Endothelial cell of umbilical vein (primary cell): ENCODE data around the gene TSNAX. TPM values are rescaled to one million over a fixed set of nuclear protein-coding genes. Genes with fewer than 3 reads are reported as not detected.
A peak's percentile ranks its signal among the peaks of the same experiment; 100 is the strongest.

ENCODE experiments used
- BruUV-seq: library from RNA; stranded (reverse); fragments of 400-500 nt; replicated peaks from 2 replicates; lab custom pipeline; 2021; lab: Mats Ljungman, UMichigan
- CTCF ChIA-PET: fragments of 300-600, 350-600 bp; sonication (Branson Sonifier 250); formaldehyde crosslinking; loops from one replicate; lab custom pipeline; 2021; ENCODE audit warnings: antibody characterized with exemption, inconsistent platforms; lab: Charles Lee
- POLR2A ChIA-PET: fragments of 300-600, 350-600 bp; sonication (Branson Sonifier 250); formaldehyde crosslinking; loops from one replicate; lab custom pipeline; 2021; ENCODE audit warnings: antibody characterized with exemption, inconsistent platforms; lab: Charles Lee
- DNase-seq: peaks from one replicate; pipeline ENCODE4 v3.0.0-alpha.2; 2011; ENCODE audit warnings: low read depth, low spot score
- FAIRE-seq: peaks from 2 replicates; lab custom pipeline; 2011; peaks lifted over from hg19 to GRCh38; lab: Jason Lieb, UNC
- H2AFZ ChIP-seq: 2 replicates; pipeline ENCODE4 v1.6.0; 2012; ENCODE audit warnings: low read depth, low read length, control low read depth, inconsistent platforms
- H3K27ac ChIP-seq: 2 replicates; pipeline ENCODE4 v1.5.1; 2011; ENCODE audit warnings: low read depth, mild to moderate bottlenecking, control low read depth, low read length, moderate library complexity; ENCODE audit not compliant: insufficient read depth
- H3K27me3 ChIP-seq, 2 experiments: 2 replicates each; pipeline versions ENCODE4 v1.6.0 to v1.6.1; 2011; ENCODE audit warnings: low read length in 2 of 2, mixed read lengths in 1 of 2; ENCODE audit not compliant: control insufficient read depth in 2 of 2, insufficient read depth in 2 of 2
- H3K36me3 ChIP-seq, 2 experiments: 2 replicates in 1 of 2; 3 replicates in 1 of 2; pipeline ENCODE4 v1.5.1; 2011; ENCODE audit warnings: low read length in 2 of 2, mild to moderate bottlenecking in 1 of 2, moderate library complexity in 1 of 2; ENCODE audit not compliant: control insufficient read depth in 2 of 2, insufficient read depth in 2 of 2; ENCODE audit errors: extremely low read depth in 1 of 2
- H3K4me1 ChIP-seq: 3 replicates; pipeline ENCODE4 v1.5.1; 2011; ENCODE audit warnings: mild to moderate bottlenecking, low read length; ENCODE audit not compliant: control insufficient read depth, insufficient read depth; ENCODE audit errors: extremely low read depth
- H3K4me2 ChIP-seq: 2 replicates; pipeline ENCODE4 v1.6.1; 2011; ENCODE audit warnings: low read length, control low read depth, mixed read lengths; ENCODE audit not compliant: insufficient read depth
- H3K4me3 ChIP-seq, 3 experiments: fragments of 200-600 bp in 1 of 3; sonication (generic), shearing (Covaris generic) in 1 of 3; replicated peaks in 1 of 3; 2 replicates each; pipeline ENCODE4 v1.5.1; 2011 to 2016; ENCODE audit warnings: control low read depth in 3 of 3, low read length in 3 of 3, mild to moderate bottlenecking in 2 of 3, inconsistent platforms in 1 of 3, low read depth in 1 of 3, moderate library complexity in 1 of 3; ENCODE audit not compliant: insufficient read depth in 1 of 3
- H3K79me2 ChIP-seq: 2 replicates; pipeline ENCODE4 v1.6.0; 2012; ENCODE audit warnings: low read length, inconsistent platforms; ENCODE audit not compliant: control insufficient read depth, insufficient read depth
- H3K9ac ChIP-seq: replicated peaks from 2 replicates; pipeline ENCODE3; 2011; ENCODE audit warnings: low read length, control low read depth; ENCODE audit not compliant: insufficient read depth; ENCODE audit errors: extremely low read depth
- H3K9me1 ChIP-seq: replicated peaks from 3 replicates; pipeline ENCODE4 v1.6.0; 2011; ENCODE audit warnings: mild to moderate bottlenecking, low read length; ENCODE audit not compliant: control insufficient read depth, insufficient read depth; ENCODE audit errors: extremely low read depth
- H3K9me3 ChIP-seq: replicated peaks from 2 replicates; pipeline ENCODE4 v1.5.1; 2012; ENCODE audit warnings: low read length, inconsistent platforms; ENCODE audit not compliant: control insufficient read depth, insufficient read depth
- H4K20me1 ChIP-seq: replicated peaks from 2 replicates; pipeline ENCODE3; 2011; ENCODE audit warnings: mild to moderate bottlenecking, low read length; ENCODE audit not compliant: control insufficient read depth, insufficient read depth; ENCODE audit errors: extremely low read depth
- CTCF ChIP-seq, 2 donors: IDR thresholded peaks; 1 replicate in 1 of 2; 2 replicates in 1 of 2; pipeline ENCODE4 v1.5.1; 2011; ENCODE audit warnings: low read length in 2 of 2, mild to moderate bottlenecking in 2 of 2, moderate library complexity in 2 of 2, control low read depth in 1 of 2, inconsistent platforms in 1 of 2, low read depth in 1 of 2; ENCODE audit not compliant: insufficient read depth in 1 of 2; ENCODE audit errors: extremely low read depth in 1 of 2
- EZH2 ChIP-seq: IDR thresholded peaks from 2 replicates; pipeline ENCODE4 v1.6.1; 2012; ENCODE audit warnings: borderline replicate concordance, low read depth, mild to moderate bottlenecking, moderate library complexity, low read length, inconsistent platforms; ENCODE audit not compliant: severe bottlenecking
- FOS ChIP-seq: IDR thresholded peaks from 2 replicates; pipeline ENCODE4 v1.6.1; 2011; ENCODE audit warnings: mild to moderate bottlenecking, low read length, moderate library complexity, borderline replicate concordance; ENCODE audit not compliant: insufficient read depth
- GATA2 ChIP-seq: IDR thresholded peaks from 2 replicates; pipeline ENCODE4 v1.7.0; 2011; ENCODE audit warnings: low read depth, mild to moderate bottlenecking, moderate library complexity, mixed read lengths, low read length; ENCODE audit not compliant: insufficient read length, insufficient read depth
- JUN ChIP-seq: IDR thresholded peaks from 2 replicates; pipeline ENCODE4 v1.6.1; 2011; ENCODE audit warnings: borderline replicate concordance, low read depth; ENCODE audit not compliant: insufficient read length, insufficient read depth
- MYC ChIP-seq: IDR thresholded peaks from one replicate; pipeline ENCODE4 v1.6.1; 2011; ENCODE audit warnings: mild to moderate bottlenecking, low read depth, low read length
- POLR2A ChIP-seq: IDR thresholded peaks from 2 replicates; pipeline ENCODE4 v1.6.1; 2012; ENCODE audit warnings: low read depth, mild to moderate bottlenecking, control low read depth, low read length
- POLR2AphosphoS5 ChIP-seq: IDR thresholded peaks from 2 replicates; pipeline ENCODE4 v1.6.1; 2012; ENCODE audit warnings: low read depth, mild to moderate bottlenecking, control low read depth, low read length, moderate library complexity; ENCODE audit not compliant: insufficient read depth
- dilution Hi-C: fragments of 300-500 bp; cut with MboI; formaldehyde crosslinking; loops from one replicate; pipeline ENCODE4 v1.15.0; 2019; ENCODE audit warnings: low sequenced_read_pairs; ENCODE audit not compliant: extremely low pct_ligation_motif_present
- intact Hi-C: fragments of 100-400 bp; cut with micrococcal nuclease; formaldehyde crosslinking; loops from one replicate; pipeline ENCODE4 v1.10.0; 2022
- polyA plus RNA-seq, 4 experiments: library from polyadenylated mRNA; depleted of rRNA in 3 of 4; stranded (reverse) in 3 of 4; unstranded in 1 of 4; fragments of >200 nt; gene quantifications; 2 replicates each; pipeline versions ENCODE4 v1.2.1 to v1.2.3, GENCODE V29; 2011 to 2012; ENCODE audit warnings: missing spikeins in 1 of 4
- total RNA-seq: library from RNA; stranded (reverse); gene quantifications from 2 replicates; pipeline ENCODE4 v1.2.3, GENCODE V29; 2021
- TF ChIP-seq, protein P1 (sequence below): IDR thresholded peaks from 2 replicates; pipeline ENCODE4 v1.6.1; 2011; ENCODE audit not compliant: insufficient read depth, insufficient read length

The TSNAX gene
- total and polyA plus RNA-seq, 2 donors (not counting 3 experiments of a cell fraction or from before 2014, with no cell fraction given), result 6.3 to 26.3 TPM

- Histone ChIP-seq H3K36me3 (no peaks in the 10 kb centered on the region), H3K4me2 (no peak overlapping the region), H3K9me3 (no peaks in the 10 kb centered on the region), H4K20me1 (no peaks in the 10 kb centered on the region), H3K4me1 (no peaks in the 10 kb centered on the region), H3K27ac (no peak overlapping the region), H3K9me1 (no peaks in the 10 kb centered on the region), H3K27me3 (no peaks in the 10 kb centered on the region), H2AFZ (no peak overlapping the region), H3K4me3 (no peak overlapping the region), H3K9ac (no peak overlapping the region), H3K79me2 (no peaks in the 10 kb centered on the region)
- POLR2A ChIA-PET, result no interaction called here
- intact Hi-C loops (no loop called here), dilution Hi-C loops (no loop called here)
- DNase-seq (no peak), FAIRE-seq (peak; percentile 35)
- no peak for TF ChIP-seq GATA2
- TF ChIP-seq POLR2AphosphoS5, result no peak
- no peak for TF ChIP-seq POLR2A
- no peak for TF ChIP-seq JUN
- TF ChIP-seq, protein P1, sequence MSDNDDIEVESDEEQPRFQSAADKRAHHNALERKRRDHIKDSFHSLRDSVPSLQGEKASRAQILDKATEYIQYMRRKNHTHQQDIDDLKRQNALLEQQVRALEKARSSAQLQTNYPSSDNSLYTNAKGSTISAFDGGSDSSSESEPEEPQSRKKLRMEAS, result no peak
- no peak for TF ChIP-seq CTCF (IDR thresholded peaks at IDR 0.05; ENCODE audit: extremely low read depth in 1 of 2, insufficient read depth in 1 of 2, low read depth in 1 of 2, low read length in 2 of 2)
- TF ChIP-seq EZH2, result no peak
- TF ChIP-seq FOS, result no peak
- no peak for TF ChIP-seq MYC
- no TSS peak for BruUV-seq
- CTCF ChIA-PET, result interaction anchor here (0.9 kb wide), 1 partner anchor 22 kb away, joined by 3 read pairs; no protein-coding TSS in a partner anchor
Measured at GRCh38 chr1:231515748-231516147, 12.7 kb upstream of the TSNAX start.
